Islet of Langerhans (tissue), 1 donor: ENCODE data around the gene BCL2L12.

Experiments
- FAIRE-seq: peaks from one replicate; lab custom pipeline; 2011; peaks lifted over from hg19 to GRCh38; lab: Jason Lieb, UNC

Gene BCL2L12

GRCh38 chr19:49642492-49643035, 23.2 kb upstream of the BCL2L12 start:
- no peak for FAIRE-seq

GRCh38 chr19:49643466-49643865, 22.3 kb upstream of the BCL2L12 start:
- FAIRE-seq: no peak

DNA sequence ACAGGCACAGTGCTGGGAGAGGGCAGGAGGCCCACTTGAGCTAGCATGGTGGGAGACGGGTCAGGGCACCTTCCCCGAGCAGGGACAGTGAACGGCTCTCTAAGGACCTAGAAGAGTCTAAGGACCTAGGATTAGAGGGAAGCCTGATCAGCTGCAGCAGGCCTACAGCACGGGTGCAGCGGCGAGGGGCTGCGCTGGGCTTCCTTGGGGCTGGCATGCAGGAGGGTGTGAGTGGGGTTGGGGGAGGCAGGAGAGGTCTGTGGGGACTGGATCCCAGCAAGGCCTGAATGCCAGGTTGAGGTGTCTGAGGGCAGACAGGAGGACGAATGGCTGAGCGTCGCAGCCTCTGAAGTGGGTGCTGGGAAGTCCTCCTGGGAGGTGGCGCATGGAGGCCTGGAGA, 20.1 kb upstream of the BCL2L12 start:
- FAIRE-seq: no peak

DNA sequence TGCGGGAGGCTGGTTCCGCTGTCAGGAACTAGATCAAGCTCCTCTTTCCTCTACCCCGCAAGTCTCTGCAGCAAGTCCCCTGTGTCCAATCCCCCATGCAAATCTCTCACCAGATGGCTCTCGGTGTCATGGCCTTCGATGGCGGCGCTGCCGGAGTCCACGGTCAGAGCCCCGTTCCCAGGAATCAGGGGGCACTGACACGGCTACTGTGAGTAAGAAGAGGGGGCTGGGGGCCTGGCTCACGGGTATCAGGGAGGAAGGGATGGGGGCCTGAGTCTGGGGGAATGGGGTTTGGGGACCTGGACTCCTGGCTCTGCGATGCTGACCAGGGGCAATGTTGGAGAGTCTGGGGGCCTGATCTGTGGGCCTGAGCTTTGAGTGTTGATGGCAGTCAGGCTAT, 19.7 kb upstream of the BCL2L12 start:
- no peak for FAIRE-seq

- no peak for FAIRE-seq
Measured at GRCh38 chr19:49646586-49646985, 19.1 kb upstream of the BCL2L12 start.

GRCh38 chr19:49651029-49651819, 14.5 kb upstream of the BCL2L12 start:
- no peak for FAIRE-seq

GRCh38 chr19:49651820-49652550, 13.7 kb upstream of the BCL2L12 start:
- FAIRE-seq: no peak

GRCh38 chr19:49652551-49653465, 12.9 kb upstream of the BCL2L12 start:
- no peak for FAIRE-seq

- no peak for FAIRE-seq
Measured at GRCh38 chr19:49653466-49653806, 12.3 kb upstream of the BCL2L12 start.

DNA sequence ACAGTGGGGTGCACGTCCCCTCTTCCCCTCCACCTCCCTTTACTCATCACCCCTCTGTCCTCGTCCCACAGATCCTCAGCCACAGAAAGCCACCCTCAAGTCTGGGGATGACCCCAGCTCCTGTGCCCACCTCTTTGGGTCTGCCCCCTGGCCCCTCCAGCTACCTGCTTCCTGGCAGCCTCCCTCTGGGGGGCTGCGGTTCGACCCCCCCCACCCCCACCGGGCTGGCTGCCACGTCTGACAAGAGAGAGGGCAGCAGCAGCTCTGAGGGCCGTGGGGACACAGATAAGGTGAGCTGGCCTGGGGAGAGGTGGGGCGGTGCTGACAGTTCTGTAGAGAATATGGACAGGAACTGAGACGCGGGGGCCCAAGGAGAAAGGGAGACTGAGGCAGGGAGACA, 11.2 kb upstream of the BCL2L12 start:
- no peak for FAIRE-seq

GRCh38 chr19:49655570-49656455, 9.9 kb upstream of the BCL2L12 start:
- no peak for FAIRE-seq

DNA sequence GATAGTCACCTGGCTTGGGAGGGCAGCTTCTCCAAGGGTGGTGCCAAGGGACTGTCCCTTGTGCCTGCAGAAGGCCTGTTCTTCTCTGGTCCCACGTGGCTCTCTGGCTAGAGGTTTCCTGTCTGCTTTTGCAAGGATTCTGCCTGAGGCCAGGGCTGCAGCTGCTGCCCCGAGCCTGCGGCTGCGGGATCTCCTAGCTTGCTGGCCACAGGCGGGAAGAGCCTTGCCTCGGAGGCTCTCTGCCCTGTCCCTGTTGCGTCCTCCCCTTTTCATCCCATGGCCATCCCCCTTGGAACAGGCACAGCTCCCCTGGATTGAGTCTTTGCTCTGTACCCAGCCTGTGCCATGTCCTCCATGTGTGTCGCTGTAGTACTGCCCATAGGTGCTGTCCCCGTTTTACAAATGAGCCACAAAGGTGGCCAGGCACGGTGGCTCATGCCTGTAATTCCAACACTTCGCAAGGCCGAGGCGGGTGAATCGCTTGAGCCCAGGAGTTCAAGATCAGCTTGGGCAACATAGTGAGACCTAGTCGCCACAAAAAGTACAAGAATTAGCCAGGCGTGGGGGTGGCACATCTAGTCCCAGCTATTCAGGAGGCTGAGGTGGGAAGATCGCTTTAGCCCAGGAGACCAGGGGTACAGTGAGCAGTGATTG, 9.2 kb upstream of the BCL2L12 start:
- FAIRE-seq: no peak

GRCh38 chr19:49657493-49658138, 8.1 kb upstream of the BCL2L12 start:
- FAIRE-seq: no peak

GRCh38 chr19:49658139-49658517, 7.6 kb upstream of the BCL2L12 start:
- no peak for FAIRE-seq

DNA sequence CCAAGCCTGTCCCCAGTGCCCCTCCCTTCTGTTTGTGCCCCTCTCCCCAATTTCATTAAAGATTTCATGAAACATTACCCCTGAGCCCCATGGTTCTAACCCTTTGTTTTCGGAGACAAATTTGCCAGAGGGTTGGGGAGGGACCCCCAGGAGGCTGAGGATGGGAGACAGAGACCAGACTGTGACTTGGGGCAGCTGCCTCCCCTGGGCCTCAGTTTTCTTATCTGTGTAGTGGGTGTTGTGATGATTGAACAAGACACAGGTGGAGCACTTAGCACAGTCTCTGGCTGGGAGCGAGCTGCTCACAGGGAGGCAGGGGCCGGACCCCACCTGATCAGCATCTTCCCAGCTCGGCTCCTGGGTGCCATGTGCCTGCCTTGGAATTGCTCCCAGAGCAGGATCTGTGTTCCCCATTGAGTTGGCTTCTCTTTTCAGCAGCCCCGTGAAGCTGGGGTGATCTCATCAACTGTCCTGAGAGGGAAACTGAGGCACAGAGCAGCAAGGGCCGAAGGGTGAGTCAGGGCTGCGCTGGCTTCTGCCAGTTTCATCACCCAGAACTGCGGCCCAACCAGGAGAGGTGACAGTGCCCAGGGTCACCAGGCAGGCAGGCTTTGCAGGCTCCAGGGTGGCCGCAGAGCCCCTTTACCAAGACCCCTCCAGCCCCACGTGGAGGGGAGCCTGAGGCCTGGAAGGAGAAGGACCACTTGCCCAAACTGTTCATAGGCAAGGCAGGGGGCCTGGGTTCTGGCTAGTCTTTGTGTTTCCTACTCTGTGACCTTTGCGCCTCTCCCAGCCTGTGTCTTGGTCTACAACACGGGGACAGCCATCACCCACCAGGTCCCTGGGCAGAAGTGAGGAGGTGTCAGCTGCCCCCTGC, 6.9 kb upstream of the BCL2L12 start:
- FAIRE-seq: no peak

DNA sequence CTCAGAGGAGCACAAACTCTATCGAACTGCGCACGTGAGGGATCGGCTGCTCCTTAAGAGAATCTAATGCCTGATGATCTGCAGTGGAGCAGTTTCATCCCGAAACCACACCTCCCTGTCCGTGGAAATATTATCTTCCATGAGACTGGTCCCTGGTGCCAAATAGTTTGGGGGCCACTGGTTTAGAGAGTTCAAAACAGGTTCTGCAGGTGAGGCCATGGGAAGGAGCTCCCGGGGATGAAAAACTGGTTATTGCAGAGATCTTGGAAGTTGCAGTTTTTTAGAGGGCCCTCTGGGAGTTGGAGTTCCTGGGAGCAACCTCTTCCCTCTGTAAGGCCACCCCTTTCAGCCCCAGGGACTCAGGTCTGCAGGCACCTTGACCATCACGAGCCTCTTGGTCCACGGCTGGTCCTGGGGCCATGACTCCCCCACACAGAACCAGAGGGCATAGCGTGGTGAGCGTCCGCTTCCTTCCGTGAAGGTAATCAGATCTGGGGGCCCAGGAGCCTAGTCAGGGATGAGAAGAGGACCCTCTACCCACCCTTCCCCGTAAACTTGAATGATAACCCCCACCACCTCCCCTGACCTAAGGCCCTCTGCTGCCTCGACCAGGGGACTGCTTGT, 5.3 kb upstream of the BCL2L12 start:
- FAIRE-seq: no peak

- FAIRE-seq: no peak
Measured at GRCh38 chr19:49662011-49662410, 3.7 kb upstream of the BCL2L12 start.

GRCh38 chr19:49663224-49663623, 2.5 kb upstream of the BCL2L12 start:
- no peak for FAIRE-seq
